OCI-LY1 (cell line): Measurements from ENCODE around the gene BICD1.

ENCODE experiments used
- H2AFZ ChIP-seq: fragments of 200-600 bp; sonication (generic), shearing (Covaris generic); 2 replicates; pipeline ENCODE4 v1.6.0; 2014; ENCODE audit warnings: antibody characterized with exemption, mild to moderate bottlenecking, low read length
- H3F3A ChIP-seq: fragments of 200-600 bp; sonication (generic), shearing (Covaris generic); 2 replicates; pipeline ENCODE4 v1.6.0; 2014; ENCODE audit warnings: mild to moderate bottlenecking, antibody characterized with exemption, low read length, moderate library complexity; ENCODE audit not compliant: insufficient read depth
- H3K27ac ChIP-seq: fragments of 200-600 bp; sonication (generic); 2 replicates; pipeline ENCODE4 v1.5.1; 2014; ENCODE audit warnings: low read length, mixed run types, mild to moderate bottlenecking, low read depth; ENCODE audit not compliant: poor library complexity, severe bottlenecking
- H3K27me3 ChIP-seq: fragments of 200-600 bp; sonication (generic); 2 replicates; pipeline ENCODE4 v1.6.0; 2014; ENCODE audit warnings: antibody characterized with exemption, mild to moderate bottlenecking, low read length, moderate library complexity; ENCODE audit not compliant: insufficient read depth
- H3K36me3 ChIP-seq: fragments of 200-600 bp; sonication (generic); 2 replicates; pipeline ENCODE4 v1.6.1; 2014; ENCODE audit warnings: mild to moderate bottlenecking, antibody characterized with exemption, low read length, moderate library complexity, mixed read lengths; ENCODE audit not compliant: insufficient read depth
- H3K4me1 ChIP-seq: fragments of 200-600 bp; sonication (generic); 2 replicates; pipeline ENCODE4 v1.5.1; 2014; ENCODE audit warnings: mild to moderate bottlenecking, low read length, moderate library complexity; ENCODE audit not compliant: insufficient read depth, severe bottlenecking
- H3K4me2 ChIP-seq: fragments of 200-600 bp; sonication (generic), shearing (Covaris generic); 2 replicates; pipeline ENCODE4 v1.6.1; 2014; ENCODE audit warnings: low read length
- H3K4me3 ChIP-seq: fragments of 200-600 bp; sonication (generic); 2 replicates; pipeline ENCODE4 v1.5.1; 2014; ENCODE audit warnings: low read length, low read depth, mild to moderate bottlenecking, mixed read lengths; ENCODE audit not compliant: poor library complexity, severe bottlenecking
- H3K79me2 ChIP-seq: fragments of 200-600 bp; shearing (Covaris generic); 2 replicates; pipeline ENCODE4 v1.6.1; 2016; ENCODE audit warnings: mixed run types, low read length, mixed read lengths; ENCODE audit not compliant: insufficient read depth
- H3K9ac ChIP-seq: fragments of 200-600 bp; sonication (generic), shearing (Covaris generic); 2 replicates; pipeline ENCODE4 v1.6.1; 2014; ENCODE audit warnings: mild to moderate bottlenecking, low read length, mixed read lengths
- H3K9me2 ChIP-seq: fragments of 200-600 bp; sonication (generic), shearing (Covaris generic); 2 replicates; pipeline ENCODE4 v1.6.1; 2014; ENCODE audit warnings: low read depth, mild to moderate bottlenecking, low read length, mixed read lengths
- H3K9me3 ChIP-seq: fragments of 200-600 bp; shearing (Covaris generic); 2 replicates; pipeline ENCODE4 v1.6.1; 2014; ENCODE audit warnings: low read length, mixed read lengths
- H4K20me1 ChIP-seq: fragments of 200-600 bp; sonication (generic), shearing (Covaris generic); 2 replicates; pipeline ENCODE4 v1.6.0; 2016; ENCODE audit warnings: mild to moderate bottlenecking, low read length; ENCODE audit not compliant: insufficient read depth
- CTCF ChIP-seq: fragments of 200-600 bp; sonication (generic), shearing (Covaris generic); IDR thresholded peaks from 2 replicates; pipeline ENCODE4 v1.5.1; 2017; ENCODE audit warnings: mild to moderate bottlenecking, antibody characterized with exemption, low read length, moderate library complexity, mixed read lengths
- EZH2 ChIP-seq: fragments of 200-600 bp; sonication (generic), shearing (Covaris generic); IDR thresholded peaks from 2 replicates; pipeline ENCODE4 v1.8.0; 2017; ENCODE audit warnings: borderline replicate concordance, mixed run types, mild to moderate bottlenecking, antibody characterized with exemption, low read length, moderate library complexity, mixed read lengths

The BICD1 gene

GRCh38 chr12:32151552-32151951 lies 44.9 kb downstream of the BICD1 start:
- Histone ChIP-seq H2AFZ (no peak overlapping the region), H3K9ac (no peak overlapping the region), H3K27me3 (no peaks in the 10 kb centered on the region), H4K20me1 (no peaks in the 10 kb centered on the region), H3K9me3 (no peaks in the 10 kb centered on the region), H3K4me1 (no peaks in the 10 kb centered on the region), H3F3A (no peaks in the 10 kb centered on the region), H3K4me3 (no peak overlapping the region), H3K9me2 (no peaks in the 10 kb centered on the region), H3K27ac (no peak overlapping the region), H3K79me2 (no peaks in the 10 kb centered on the region), H3K36me3 (peaks cover 29% of the 10 kb centered on the region), H3K4me2 (no peak overlapping the region)
- TF ChIP-seq EZH2: no peak
- no peak for TF ChIP-seq CTCF

GRCh38 chr12:32155041-32155440 lies 48.4 kb downstream of the BICD1 start:
- Histone ChIP-seq H3K9me3 (no peaks in the 10 kb centered on the region), H3K79me2 (no peaks in the 10 kb centered on the region), H3K4me2 (no peak overlapping the region), H3K4me1 (no peaks in the 10 kb centered on the region), H3K27ac (no peak overlapping the region), H3K36me3 (peaks cover 18% of the 10 kb centered on the region), H3K4me3 (no peak overlapping the region), H3K9ac (no peak overlapping the region), H3K27me3 (no peaks in the 10 kb centered on the region), H3F3A (no peaks in the 10 kb centered on the region), H3K9me2 (no peaks in the 10 kb centered on the region), H4K20me1 (no peaks in the 10 kb centered on the region), H2AFZ (no peak overlapping the region)
- TF ChIP-seq EZH2: no peak
- TF ChIP-seq CTCF: no peak

GRCh38 chr12:32155961-32156529 lies 49.4 kb downstream of the BICD1 start:
- Histone ChIP-seq H3K27ac (no peak overlapping the region), H3K4me3 (no peak overlapping the region), H3K9ac (no peak overlapping the region), H3K4me1 (no peaks in the 10 kb centered on the region), H3K9me2 (no peaks in the 10 kb centered on the region), H3K79me2 (no peaks in the 10 kb centered on the region), H4K20me1 (no peaks in the 10 kb centered on the region), H3K4me2 (no peak overlapping the region), H2AFZ (no peak overlapping the region), H3F3A (no peaks in the 10 kb centered on the region), H3K9me3 (no peaks in the 10 kb centered on the region), H3K27me3 (no peaks in the 10 kb centered on the region), H3K36me3 (peaks cover 16% of the 10 kb centered on the region; the same call in 1 of the 2 replicates)
- TF ChIP-seq EZH2 (no peak), CTCF (no peak)
